Activated CD4-positive, alpha-beta memory T cell treated with anti-CD3 and anti-CD28 coated beads, Interleukin-2, amount 10 ng/mL, durations not matched to agents 7 days and 5 days (primary cell): ENCODE measurements around the gene TMBIM6. TPM values are rescaled to one million over a fixed set of nuclear protein-coding genes. Genes with fewer than 3 reads are reported as not detected.
A peak's percentile ranks its signal among the peaks of the same experiment; 100 is the strongest.
"Not testable (repeated sequence)": the region's sequence is repeated elsewhere in the genome, so short reads cannot be mapped to it uniquely, and the experiment has no call there.

Experiments
- CTCF ChIA-PET: fragments of 350-600 bp; sonication (Branson Sonifier 250); formaldehyde crosslinking; loops from one replicate; lab custom pipeline; 2021; ENCODE audit warnings: antibody characterized with exemption, inconsistent platforms; lab: Charles Lee
- POLR2A ChIA-PET: fragments of 350-600 bp; sonication (Branson Sonifier 250); formaldehyde crosslinking; loops from one replicate; lab custom pipeline; 2021; ENCODE audit warnings: antibody characterized with exemption; lab: Charles Lee
- DNase-seq: peaks from one replicate; pipeline ENCODE4 v3.0.0-alpha.2; 2020
- H3K27ac Mint-ChIP-seq: one replicate; pipeline ENCODE4 v1.8.0; 2021; ENCODE audit warnings: mild to moderate bottlenecking, mixed read lengths
- H3K27me3 Mint-ChIP-seq: one replicate; pipeline ENCODE4 v1.8.0; 2021; ENCODE audit warnings: mixed read lengths
- H3K36me3 Mint-ChIP-seq: one replicate; pipeline ENCODE4 v1.8.0; 2021; ENCODE audit warnings: low read depth, mixed read lengths
- H3K4me1 Mint-ChIP-seq: one replicate; pipeline ENCODE4 v1.8.0; 2021; ENCODE audit warnings: mixed read lengths
- H3K4me3 Mint-ChIP-seq: one replicate; pipeline ENCODE4 v1.8.0; 2021; ENCODE audit warnings: mild to moderate bottlenecking, mixed read lengths
- H3K9me3 Mint-ChIP-seq: one replicate; pipeline ENCODE4 v1.8.0; 2021; ENCODE audit warnings: mixed read lengths
- total RNA-seq, 2 experiments: library from RNA; stranded (reverse); gene quantifications; one replicate each; pipeline ENCODE4 v1.2.3, GENCODE V29; 2021

TMBIM6 gene
- total RNA-seq, 2 experiments from 2014 or later, result 600 to 613 TPM

DNA sequence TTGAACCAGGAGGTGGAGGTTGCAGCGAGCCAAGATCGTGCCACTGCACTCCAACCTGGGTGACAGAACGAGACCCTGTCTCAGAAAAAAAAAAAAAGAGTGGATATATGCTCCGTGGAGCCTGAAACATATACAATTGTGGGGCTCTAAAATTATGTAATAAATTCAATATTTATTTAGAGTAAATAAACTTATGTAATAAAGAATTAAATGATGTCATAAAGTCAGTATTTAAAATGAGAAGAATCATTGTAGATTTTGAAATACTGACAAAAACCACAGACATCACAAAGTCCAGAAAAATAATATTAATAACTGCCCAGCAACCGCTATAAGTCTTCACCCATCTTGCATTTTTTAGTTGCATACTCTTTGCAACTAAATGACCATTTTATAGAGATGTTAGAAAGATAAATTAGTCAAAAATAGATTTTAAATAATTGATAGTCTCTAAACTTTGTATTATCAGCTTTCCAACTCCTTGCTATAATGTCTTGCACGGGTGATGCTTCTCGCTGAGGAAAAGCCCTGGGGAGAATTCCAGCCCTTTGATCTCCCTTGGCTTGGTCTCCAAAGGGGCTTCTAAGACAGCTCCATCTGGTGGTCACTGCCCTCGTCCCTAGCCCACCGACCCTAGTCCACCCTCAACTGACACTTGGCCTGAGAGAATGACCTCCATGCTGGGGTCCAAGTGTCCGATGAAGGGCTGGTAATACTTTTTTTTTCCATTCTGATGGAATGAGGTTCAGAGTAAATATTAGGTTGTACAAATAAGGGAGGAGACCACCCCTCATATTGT is 7.9 kb upstream of the TMBIM6 start:
- Mint-ChIP-seq H3K36me3 (no peaks in the 10 kb centered on the region), H3K4me1 (peaks cover 5% of the 10 kb centered on the region), H3K4me3 (no peak overlapping the region), H3K9me3 (no peaks in the 10 kb centered on the region), H3K27ac (no peak overlapping the region), H3K27me3 (peaks cover 10% of the 10 kb centered on the region)
- POLR2A ChIA-PET, result interaction anchor here (1.3 kb wide), 1 partner anchor 8 kb away, joined by 4 read pairs; no protein-coding TSS in a partner anchor
- CTCF ChIA-PET, result no interaction called here
- DNase-seq, result no peak

DNA sequence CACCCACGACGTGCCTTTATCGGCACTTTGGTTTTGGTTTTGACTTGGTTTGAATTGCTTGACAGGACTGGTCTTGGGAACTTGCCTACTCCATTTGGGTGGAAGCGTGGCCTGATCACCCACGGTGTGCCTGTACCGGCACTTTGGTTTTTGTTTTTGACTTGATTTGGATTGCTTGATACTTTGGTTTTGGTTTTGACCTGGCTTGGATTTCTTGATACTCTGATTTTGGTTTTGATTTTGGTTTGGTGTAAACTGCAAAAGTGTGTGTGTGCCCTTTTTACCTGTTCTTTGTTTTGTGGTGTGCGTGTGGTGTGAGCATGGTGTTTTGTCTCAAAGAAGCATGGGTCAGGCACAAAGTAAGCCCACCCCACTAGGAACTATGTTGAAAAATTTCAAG is 6.5 kb upstream of the TMBIM6 start:
- H3K9me3 Mint-ChIP-seq, DNase-seq, POLR2A ChIA-PET, H3K4me3 Mint-ChIP-seq, H3K4me1 Mint-ChIP-seq, H3K27ac Mint-ChIP-seq, H3K36me3 Mint-ChIP-seq, CTCF ChIA-PET: not testable (repeated sequence)
- peaks cover 10% of the 10 kb centered on the region for H3K27me3 Mint-ChIP-seq

DNA sequence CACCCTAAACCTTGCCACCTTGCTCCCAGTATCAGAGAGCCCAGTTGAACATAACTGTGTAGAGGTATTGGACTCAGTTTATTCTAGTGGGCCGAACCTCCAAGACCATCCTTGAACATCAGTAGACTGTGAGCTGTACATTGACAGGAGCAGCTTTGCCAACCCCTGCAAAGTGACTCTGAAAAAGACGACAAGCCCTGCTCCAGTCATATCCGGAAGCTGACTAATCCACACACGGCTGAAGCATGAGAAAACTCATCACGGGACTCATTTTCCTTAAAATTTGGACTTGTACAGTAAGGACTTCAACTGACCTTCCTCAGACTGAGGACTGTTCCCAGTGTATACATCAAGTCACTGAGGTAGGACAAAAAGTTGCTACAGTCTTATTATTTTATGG is 2.6 kb upstream of the TMBIM6 start:
- H3K27ac Mint-ChIP-seq, H3K9me3 Mint-ChIP-seq, H3K4me3 Mint-ChIP-seq, H3K27me3 Mint-ChIP-seq, POLR2A ChIA-PET, DNase-seq: not testable (repeated sequence)
- CTCF ChIA-PET, result interaction anchor here (1.0 kb wide), 1 partner anchor 94 kb away, joined by 3 read pairs; no protein-coding TSS in a partner anchor
- H3K36me3 Mint-ChIP-seq, result peaks cover 22% of the 10 kb centered on the region
- peaks cover 23% of the 10 kb centered on the region for H3K4me1 Mint-ChIP-seq

DNA sequence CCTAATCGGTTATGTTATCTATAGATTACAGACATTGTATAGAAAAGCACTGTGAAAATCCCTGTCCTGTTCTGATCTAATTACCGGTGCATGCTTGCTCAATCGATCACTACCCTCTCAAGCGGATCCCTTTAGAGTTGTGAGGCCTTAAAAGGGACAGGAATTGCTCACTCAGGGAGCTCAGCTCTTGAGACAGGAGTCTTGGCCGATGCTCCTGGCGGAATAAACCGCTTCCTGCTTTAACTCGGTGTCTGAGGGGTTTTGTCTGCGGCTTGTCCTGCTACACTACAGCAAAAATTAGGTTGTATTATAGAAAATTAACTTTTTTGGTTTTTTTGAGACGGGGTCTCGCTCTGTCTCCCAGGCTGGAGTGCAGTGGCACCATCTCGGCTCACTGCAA is 1.1 kb upstream of the TMBIM6 start:
- POLR2A ChIA-PET, result interaction anchor here (1.1 to 2.5 kb wide), 11 partner anchors 13 to 475 kb away, joined by 4 to 75 read pairs (median 14); partner anchors contain the start of genes SPATS2 and TUBA1C
- H3K9me3 Mint-ChIP-seq, H3K27me3 Mint-ChIP-seq, DNase-seq, H3K27ac Mint-ChIP-seq, H3K4me3 Mint-ChIP-seq: not testable (repeated sequence)
- Mint-ChIP-seq H3K36me3 (peaks cover 37% of the 10 kb centered on the region), H3K4me1 (peaks cover 33% of the 10 kb centered on the region)
- CTCF ChIA-PET, result interaction anchor here (0.8 to 2.9 kb wide), 20 partner anchors 8 to 1025 kb away, joined by 3 to 66 read pairs (median 8); partner anchors contain the start of genes FMNL3, NCKAP5L, PRPF40B and SPATS2

DNA sequence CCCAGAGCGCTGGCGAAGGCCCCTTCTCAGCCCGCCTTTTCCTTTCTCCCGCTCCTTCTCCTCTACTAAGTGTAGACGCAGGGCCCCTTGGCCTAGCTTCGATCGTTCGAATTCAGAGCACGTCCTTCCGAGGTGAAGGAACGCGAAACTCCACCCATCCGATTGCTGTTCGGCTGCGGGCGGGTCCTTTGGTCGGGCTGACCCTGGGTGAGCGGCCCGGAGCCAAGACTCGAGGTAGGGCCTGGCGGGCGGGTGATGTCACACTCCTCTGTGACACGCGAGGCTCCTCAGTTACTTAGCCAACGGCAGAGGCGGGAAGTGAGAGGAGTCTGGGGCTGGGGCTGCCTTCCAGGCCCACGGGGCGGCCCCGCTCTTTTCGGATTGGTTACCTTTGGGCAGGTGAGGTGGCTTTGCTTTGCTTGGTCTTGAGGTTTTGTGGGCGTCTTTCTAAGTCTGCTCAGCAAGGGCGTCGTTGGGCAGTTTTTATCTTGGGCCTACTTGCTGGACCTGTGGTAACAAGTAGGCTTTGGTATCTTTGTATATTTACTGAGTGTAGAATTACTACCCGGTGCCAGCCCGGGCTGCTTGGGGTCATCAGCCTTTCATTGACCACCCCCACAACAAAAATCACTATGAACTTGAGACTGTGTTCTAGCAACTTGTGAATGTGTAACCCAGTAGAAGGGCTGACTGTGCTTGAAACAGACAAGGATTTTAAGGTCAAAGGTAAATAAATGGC is 694 bp downstream of the TMBIM6 start:
- DNase-seq, result peak; percentile 93
- Mint-ChIP-seq H3K27ac (peak overlapping the region; percentile 100), H3K4me1 (peaks cover 46% of the 10 kb centered on the region), H3K36me3 (peaks cover 43% of the 10 kb centered on the region), H3K27me3 (no peaks in the 10 kb centered on the region), H3K4me3 (peak overlapping the region; percentile 96), H3K9me3 (no peaks in the 10 kb centered on the region)
- ChIA-PET CTCF (interaction anchor here (0.6 to 2.9 kb wide), 62 partner anchors 8 to 890 kb away, joined by 3 to 66 read pairs (median 5); partner anchors contain the start of genes BCDIN3D, DDX23, FMNL3 and NCKAP5L), POLR2A (interaction anchor here (0.6 to 2.5 kb wide), 53 partner anchors 8 to 611 kb away, joined by 3 to 75 read pairs (median 7); partner anchors contain the start of genes BCDIN3D, COX14, FAM186B and FMNL3)

DNA sequence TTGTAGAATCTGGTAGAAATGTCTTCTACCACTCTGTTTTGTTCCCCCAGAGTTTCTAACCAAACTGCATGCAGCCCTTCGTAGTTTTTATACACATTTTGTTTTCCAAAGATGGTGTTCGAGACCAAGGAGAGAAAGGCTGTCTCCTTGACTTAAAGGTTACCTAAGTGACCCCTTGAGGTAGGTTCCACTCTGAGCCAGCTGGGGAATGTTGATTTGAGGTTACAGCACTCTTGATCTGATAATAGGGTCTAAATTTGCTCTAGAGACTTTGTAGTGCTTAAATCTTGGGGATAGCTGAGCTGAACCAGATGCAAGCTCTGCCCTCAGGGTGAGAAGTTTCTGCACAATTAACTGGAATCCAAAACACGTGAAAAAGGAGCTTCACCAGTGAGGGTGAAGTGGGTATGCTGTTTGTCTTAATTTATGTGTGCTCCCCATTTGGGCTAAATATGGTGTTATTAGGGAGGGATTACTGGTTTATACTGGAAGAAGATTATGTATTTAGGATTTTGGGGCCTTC is 3.1 kb downstream of the TMBIM6 start:
- peaks cover 57% of the 10 kb centered on the region for H3K36me3 Mint-ChIP-seq
- CTCF ChIA-PET, result interaction anchor here (3.5 kb wide), 1 partner anchor 18 kb away, joined by 17 read pairs; no protein-coding TSS in a partner anchor
- POLR2A ChIA-PET, result interaction anchor here (2.4 kb wide), 1 partner anchor 18 kb away, joined by 9 read pairs; no protein-coding TSS in a partner anchor
- H3K27ac Mint-ChIP-seq, result peak overlapping the region; percentile 52
- H3K4me3 Mint-ChIP-seq, result peak overlapping the region; percentile 40
- no peak for DNase-seq
- H3K9me3 Mint-ChIP-seq, result no peaks in the 10 kb centered on the region
- H3K27me3 Mint-ChIP-seq, result no peaks in the 10 kb centered on the region
- peaks cover 66% of the 10 kb centered on the region for H3K4me1 Mint-ChIP-seq

DNA sequence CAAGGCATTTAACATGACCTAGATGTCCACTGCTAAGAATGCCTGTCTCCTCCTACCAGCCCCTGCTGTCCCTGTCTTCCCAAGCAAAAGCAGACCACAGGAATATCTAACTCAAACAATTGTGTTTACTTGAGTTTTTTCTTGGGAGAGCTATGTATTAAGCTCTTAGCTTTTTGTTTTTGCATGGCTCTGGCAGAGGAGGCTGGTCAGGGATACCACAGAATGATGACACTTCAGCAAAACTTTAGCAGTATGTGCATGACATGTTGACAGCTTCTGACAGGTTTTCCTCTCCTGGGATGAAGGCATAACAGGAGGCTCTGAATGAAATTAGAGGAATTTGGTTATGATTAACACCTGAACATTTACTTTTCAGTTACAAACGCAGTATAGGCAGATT is 6.9 kb downstream of the TMBIM6 start:
- DNase-seq, result no peak
- H3K27me3 Mint-ChIP-seq, result no peaks in the 10 kb centered on the region
- H3K9me3 Mint-ChIP-seq, result no peaks in the 10 kb centered on the region
- H3K27ac Mint-ChIP-seq, result peak overlapping the region; percentile 85
- peaks cover 68% of the 10 kb centered on the region for H3K36me3 Mint-ChIP-seq
- peak overlapping the region; percentile 35 for H3K4me3 Mint-ChIP-seq
- ChIA-PET CTCF (interaction anchor here (1.0 to 3.8 kb wide), 4 partner anchors 15 to 406 kb away, joined by 4 to 36 read pairs (median 5); no protein-coding TSS in a partner anchor), POLR2A (interaction anchor here (0.8 to 5.7 kb wide), 10 partner anchors 10 to 617 kb away, joined by 3 to 54 read pairs (median 3); partner anchors contain the start of gene TUBA1B)
- H3K4me1 Mint-ChIP-seq, result peaks cover 88% of the 10 kb centered on the region

DNA sequence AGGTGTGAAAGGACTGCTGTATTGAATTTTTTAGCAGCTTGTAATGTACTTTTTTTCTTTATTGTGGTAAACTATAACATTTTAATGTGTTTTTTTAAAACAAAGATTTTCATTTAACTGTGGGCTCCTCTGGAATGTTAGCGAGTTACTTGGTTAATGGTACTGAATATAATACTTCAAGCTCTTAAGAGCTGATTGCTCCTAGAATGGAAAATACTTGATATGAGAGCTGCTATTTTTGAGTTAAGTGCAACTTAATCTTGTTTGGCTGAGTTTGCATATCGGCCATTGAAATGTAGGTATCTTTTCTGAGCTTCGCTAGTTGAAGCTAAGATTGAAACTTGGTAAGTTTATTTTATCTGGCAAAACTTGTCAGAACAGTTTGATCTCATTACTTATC is 7.4 kb downstream of the TMBIM6 start:
- DNase-seq, result no peak
- CTCF ChIA-PET, result interaction anchor here (0.6 to 3.8 kb wide), 7 partner anchors 8 to 407 kb away, joined by 3 to 36 read pairs (median 4); partner anchors contain the start of gene TMBIM6
- POLR2A ChIA-PET, result interaction anchor here (0.8 to 5.7 kb wide), 11 partner anchors 7 to 618 kb away, joined by 3 to 54 read pairs (median 3); partner anchors contain the start of genes TMBIM6 and TUBA1B
- H3K27me3 Mint-ChIP-seq, result no peaks in the 10 kb centered on the region
- H3K27ac Mint-ChIP-seq, result peak overlapping the region; percentile 85
- peak overlapping the region; percentile 48 for H3K4me3 Mint-ChIP-seq
- peaks cover 68% of the 10 kb centered on the region for H3K36me3 Mint-ChIP-seq
- peaks cover 88% of the 10 kb centered on the region for H3K4me1 Mint-ChIP-seq
- H3K9me3 Mint-ChIP-seq, result no peaks in the 10 kb centered on the region

DNA sequence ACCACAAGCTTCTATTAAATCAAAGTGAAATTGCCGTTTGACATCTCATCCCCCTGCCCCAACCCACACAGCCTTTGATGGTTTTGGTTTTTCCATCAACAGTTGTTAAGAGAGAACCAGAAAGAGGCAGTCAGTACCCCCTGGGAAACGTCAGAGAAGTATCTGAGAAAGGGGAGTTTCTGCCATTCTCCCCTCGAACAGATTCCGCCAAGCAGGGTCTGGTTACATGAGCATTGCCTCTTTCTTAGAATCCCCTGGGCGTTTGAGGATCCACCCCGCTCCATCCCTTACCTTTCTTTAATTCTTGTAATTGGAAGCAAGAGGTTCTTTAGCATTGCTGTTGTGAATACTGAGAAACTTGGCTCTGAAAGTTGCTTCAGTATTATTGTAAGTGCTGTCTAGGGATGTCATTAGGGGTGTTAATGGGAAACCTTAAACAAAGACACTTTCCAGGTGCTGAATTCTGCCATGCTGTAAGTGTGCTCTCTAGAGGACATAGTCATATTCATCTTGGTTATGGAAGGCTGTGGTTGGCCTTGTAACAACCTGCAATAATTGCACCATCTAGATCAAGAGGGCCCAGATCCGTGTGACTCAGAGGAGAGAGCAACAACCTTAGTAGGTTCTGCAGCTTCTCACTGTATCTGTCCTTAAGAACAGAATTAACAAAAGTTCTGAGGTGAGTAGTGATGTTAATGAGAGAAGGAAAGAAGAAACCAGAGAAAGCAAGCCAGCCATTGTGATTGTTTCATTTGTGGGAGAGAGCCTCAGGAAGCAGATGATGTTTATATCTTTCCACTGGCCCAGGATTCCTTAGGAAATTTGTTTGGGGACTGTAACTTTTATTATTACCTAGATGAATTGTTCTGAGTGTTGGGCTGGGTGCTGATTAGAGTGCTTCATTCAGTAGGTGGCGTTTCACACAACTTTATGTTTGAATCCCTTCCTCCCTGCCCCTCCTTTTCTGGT is 9.0 kb downstream of the TMBIM6 start:
- peak; percentile 66 for DNase-seq
- Mint-ChIP-seq H3K4me3 (peak overlapping the region; percentile 48), H3K9me3 (no peaks in the 10 kb centered on the region), H3K4me1 (peaks cover 81% of the 10 kb centered on the region), H3K27ac (peak overlapping the region; percentile 85), H3K36me3 (peaks cover 69% of the 10 kb centered on the region), H3K27me3 (no peaks in the 10 kb centered on the region)
- ChIA-PET POLR2A (interaction anchor here (1.4 to 5.7 kb wide), 3 partner anchors 9 to 87 kb away, joined by 4 to 54 read pairs (median 29); partner anchors contain the start of gene TMBIM6), CTCF (interaction anchor here (1.3 to 3.8 kb wide), 3 partner anchors 9 to 28 kb away, joined by 5 to 36 read pairs (median 25); partner anchors contain the start of gene TMBIM6)

DNA sequence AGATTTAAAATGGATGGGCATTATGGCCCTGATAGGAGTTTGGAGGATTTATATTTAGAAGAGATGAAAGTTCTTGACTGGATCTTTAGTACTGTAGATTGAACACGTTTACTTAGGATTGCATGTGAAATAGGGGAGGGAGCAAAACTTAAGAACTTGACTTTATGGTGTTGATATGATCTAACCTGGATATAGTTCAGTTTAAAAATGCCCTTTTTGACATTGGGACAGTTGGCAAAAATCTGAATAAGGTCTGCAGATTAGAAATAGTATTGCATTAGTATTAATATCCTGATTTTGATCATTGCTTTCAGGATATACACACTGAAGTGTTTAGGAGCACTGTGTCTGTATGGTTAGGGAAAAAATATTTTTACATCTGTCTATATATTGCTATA is 9.6 kb downstream of the TMBIM6 start:
- Mint-ChIP-seq H3K4me1 (peaks cover 81% of the 10 kb centered on the region), H3K4me3 (peak overlapping the region; percentile 48), H3K27ac (peak overlapping the region; percentile 85), H3K27me3 (no peaks in the 10 kb centered on the region), H3K9me3 (no peaks in the 10 kb centered on the region), H3K36me3 (peaks cover 73% of the 10 kb centered on the region)
- DNase-seq, result no peak
- ChIA-PET POLR2A (interaction anchor here (2.2 to 5.7 kb wide), 3 partner anchors 10 to 11 kb away, joined by 25 to 54 read pairs (median 29); partner anchors contain the start of gene TMBIM6), CTCF (interaction anchor here (0.6 to 3.8 kb wide), 4 partner anchors 10 to 27 kb away, joined by 3 to 36 read pairs (median 15); partner anchors contain the start of gene TMBIM6)
